ENCODE results near the gene MLLT3.

DNA sequence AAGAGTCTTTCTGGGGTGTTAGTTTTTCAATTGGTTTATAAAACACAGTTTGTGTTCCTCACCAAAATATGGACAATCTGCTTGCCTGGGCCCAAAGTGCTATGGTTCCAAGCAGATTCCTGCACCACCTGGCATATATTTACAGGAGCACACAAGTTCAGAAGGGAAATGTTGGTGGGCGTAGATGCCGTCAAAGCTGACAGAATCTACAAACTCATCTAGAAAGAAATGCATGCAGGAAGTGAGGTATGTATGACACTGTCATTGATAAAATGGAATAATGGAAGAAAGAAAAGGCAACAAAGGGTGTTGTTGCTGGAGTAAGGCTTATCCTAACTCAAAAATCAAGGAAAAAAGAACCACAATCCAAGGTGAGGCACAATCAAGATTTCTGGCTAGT lies 225.8 kb downstream of the MLLT3 start:
- TF ChIP-seq CTCF (conservative IDR thresholded peaks at IDR 0.05; ENCODE audit: low read length) (no peak), EZH2phosphoT487 (IDR thresholded peaks at IDR 0.05; ENCODE audit: borderline replicate concordance) (no peak)

Measured in Loucy (cell line).